Ascending aorta (tissue), 2 donors: Measurements from ENCODE around the gene SEC14L6. TPM values are rescaled to one million over a fixed set of nuclear protein-coding genes. Genes with fewer than 3 reads are reported as not detected.

Experiments used
- DNase-seq, 2 donors: peaks; one replicate each; pipeline ENCODE4 v3.0.0-alpha.2; 2019; ENCODE audit warnings: low spot score in 2 of 2
- H3K27ac ChIP-seq, 2 donors: fragments of 200-600 bp; sonication (generic); one replicate each; pipeline ENCODE4 v1.5.1; 2016 to 2017; ENCODE audit warnings: mild to moderate bottlenecking in 1 of 2
- H3K27me3 ChIP-seq: fragments of 200-600 bp; sonication (generic); one replicate; pipeline ENCODE4 v1.5.1; 2017
- H3K36me3 ChIP-seq, 2 donors: fragments of 200-600 bp; sonication (generic); one replicate each; pipeline ENCODE4 v1.5.1; 2016
- H3K4me1 ChIP-seq, 2 donors: fragments of 200-600 bp; sonication (generic); one replicate each; pipeline ENCODE4 v1.5.1; 2016 to 2017; ENCODE audit warnings: mild to moderate bottlenecking in 1 of 2
- H3K4me3 ChIP-seq, 2 donors: fragments of 200-600 bp; sonication (generic); one replicate each; pipeline ENCODE4 v1.5.1; 2016 to 2017; ENCODE audit warnings: mild to moderate bottlenecking in 1 of 2
- H3K9me3 ChIP-seq, 2 donors: fragments of 200-600 bp; sonication (generic); one replicate each; pipeline ENCODE4 v1.5.1; 2016
- intact Hi-C: fragments of 100-400 bp; cut with DNase I; formaldehyde crosslinking; loops from one replicate; pipeline ENCODE4 v1.15.1; 2023
- total RNA-seq: library from RNA; depleted of rRNA; stranded (reverse); fragments of >200 nt; gene quantifications from one replicate; pipeline ENCODE4 v1.1.0, GENCODE V29; 2016
- TF ChIP-seq, protein P1 (sequence below), 3 experiments: fragments of 200-600 bp in 2 of 3; fragments of 450-650 bp in 1 of 3; sonication (generic) in 2 of 3; IDR thresholded peaks; one replicate each; pipeline ENCODE4 v1.5.1; 2016 to 2019; ENCODE audit warnings: antibody characterized with exemption in 3 of 3, mild to moderate bottlenecking in 1 of 3, moderate library complexity in 1 of 3

Gene SEC14L6
- total RNA-seq, 1 donor from 2014 or later: not detected

GRCh38 chr22:30575859-30576258, 29.3 kb upstream of the SEC14L6 start:
- peaks cover 52% of the 10 kb centered on the region in 2 donors for H3K36me3 ChIP-seq
- no peaks in the 10 kb centered on the region for H3K27me3 ChIP-seq
- peak overlapping the region; percentile 50 to 74 for H3K27ac ChIP-seq
- intact Hi-C loops: no loop called here
- TF ChIP-seq, protein P1, sequence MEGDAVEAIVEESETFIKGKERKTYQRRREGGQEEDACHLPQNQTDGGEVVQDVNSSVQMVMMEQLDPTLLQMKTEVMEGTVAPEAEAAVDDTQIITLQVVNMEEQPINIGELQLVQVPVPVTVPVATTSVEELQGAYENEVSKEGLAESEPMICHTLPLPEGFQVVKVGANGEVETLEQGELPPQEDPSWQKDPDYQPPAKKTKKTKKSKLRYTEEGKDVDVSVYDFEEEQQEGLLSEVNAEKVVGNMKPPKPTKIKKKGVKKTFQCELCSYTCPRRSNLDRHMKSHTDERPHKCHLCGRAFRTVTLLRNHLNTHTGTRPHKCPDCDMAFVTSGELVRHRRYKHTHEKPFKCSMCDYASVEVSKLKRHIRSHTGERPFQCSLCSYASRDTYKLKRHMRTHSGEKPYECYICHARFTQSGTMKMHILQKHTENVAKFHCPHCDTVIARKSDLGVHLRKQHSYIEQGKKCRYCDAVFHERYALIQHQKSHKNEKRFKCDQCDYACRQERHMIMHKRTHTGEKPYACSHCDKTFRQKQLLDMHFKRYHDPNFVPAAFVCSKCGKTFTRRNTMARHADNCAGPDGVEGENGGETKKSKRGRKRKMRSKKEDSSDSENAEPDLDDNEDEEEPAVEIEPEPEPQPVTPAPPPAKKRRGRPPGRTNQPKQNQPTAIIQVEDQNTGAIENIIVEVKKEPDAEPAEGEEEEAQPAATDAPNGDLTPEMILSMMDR (IDR thresholded peaks at IDR 0.05): no peak
- H3K4me1 ChIP-seq: peaks cover 4 to 11% of the 10 kb centered on the region in 2 donors
- no peak overlapping the region for H3K4me3 ChIP-seq
- DNase-seq: no peak
- no peaks in the 10 kb centered on the region for H3K9me3 ChIP-seq

- H3K4me1 ChIP-seq: peaks cover 4 to 11% of the 10 kb centered on the region in 2 donors
- intact Hi-C loops: no loop called here
- no peaks in the 10 kb centered on the region for H3K9me3 ChIP-seq
- DNase-seq: peak; percentile 19 to 81
- TF ChIP-seq, protein P1 (IDR thresholded peaks at IDR 0.05): peak in 1 of 3 experiments; percentile 21
- H3K36me3 ChIP-seq: peaks cover 45% of the 10 kb centered on the region in 2 donors
- peak overlapping the region; percentile 50 to 74 for H3K27ac ChIP-seq
- H3K27me3 ChIP-seq: no peaks in the 10 kb centered on the region
- H3K4me3 ChIP-seq: peak overlapping the region; percentile 4 to 66
Observed at GRCh38 chr22:30574997-30575671, 28.6 kb upstream of the SEC14L6 start.

DNA sequence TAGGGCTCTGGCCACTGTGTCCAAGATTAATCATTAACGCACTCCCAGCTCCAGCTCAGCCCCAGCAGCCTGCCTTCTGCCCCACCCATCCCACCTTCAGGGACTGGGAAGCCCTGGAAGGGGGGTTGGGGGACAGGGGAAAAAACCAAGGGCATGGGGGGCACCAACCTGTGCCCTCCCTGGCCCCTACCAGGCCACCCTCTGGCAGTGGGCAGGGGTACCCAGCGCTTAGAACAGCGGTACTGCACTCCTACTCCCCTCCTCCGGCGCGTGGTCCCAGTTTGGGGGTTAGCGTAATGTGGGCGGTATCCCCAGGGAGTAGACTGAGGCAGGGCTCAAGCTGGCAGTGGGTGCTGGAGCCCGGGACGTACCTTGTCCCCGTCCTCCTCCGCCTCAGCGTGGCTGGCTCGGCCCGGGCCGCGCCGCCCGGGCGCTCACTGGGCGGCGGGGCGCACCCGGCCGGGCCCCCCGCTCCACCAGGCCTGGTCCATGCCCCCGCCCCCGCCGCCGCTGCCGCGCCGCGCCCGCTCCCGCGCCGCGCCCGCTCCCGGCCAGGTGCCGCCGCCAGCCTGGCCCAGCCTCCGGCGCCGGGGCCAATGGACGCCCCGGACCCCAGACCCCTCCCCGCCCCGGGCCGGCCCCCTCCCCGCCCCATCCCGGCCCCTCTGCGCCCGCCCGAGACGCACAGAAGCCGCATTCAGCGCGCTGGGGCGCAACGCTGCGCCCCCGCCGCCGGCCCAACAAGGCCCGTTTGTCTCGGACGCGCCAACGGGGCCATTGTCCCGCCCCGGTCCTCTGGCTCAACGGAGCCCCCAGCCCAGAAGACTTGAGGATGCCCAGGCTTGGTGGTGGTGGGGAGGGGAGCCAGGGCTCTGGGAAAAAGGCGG, 27.8 kb upstream of the SEC14L6 start, which contains the start of gene GAL3ST1:
TSS of gene GAL3ST1 (minus strand) at position 571 of the 887 bp plus-strand sequence. CDS start 17,273 bp downstream, outside the sequence.
- intact Hi-C loops: no loop called here
- Histone ChIP-seq H3K9me3 (no peaks in the 10 kb centered on the region), H3K27me3 (no peaks in the 10 kb centered on the region), H3K36me3 (peaks cover 37% of the 10 kb centered on the region in 2 donors), H3K4me1 (peaks cover 4 to 11% of the 10 kb centered on the region in 2 donors), H3K4me3 (peak within 1 kb of the TSS; percentile 4 to 66), H3K27ac (peak within 1 kb of the TSS; percentile 50 to 75)
- TF ChIP-seq, protein P1 (IDR thresholded peaks at IDR 0.05): no peak
- no peak for DNase-seq

- H3K4me3 ChIP-seq: no peak overlapping the region
- DNase-seq: no peak
- H3K36me3 ChIP-seq: peaks cover 30% of the 10 kb centered on the region in 2 donors
- H3K9me3 ChIP-seq: no peaks in the 10 kb centered on the region
- H3K27me3 ChIP-seq: no peaks in the 10 kb centered on the region
- peak overlapping the region in 1 of 2 donors; percentile 75 for H3K27ac ChIP-seq
- H3K4me1 ChIP-seq: peaks cover 4 to 11% of the 10 kb centered on the region in 2 donors
- intact Hi-C loops: no loop called here
- TF ChIP-seq, protein P1 (IDR thresholded peaks at IDR 0.05): no peak
Observed at GRCh38 chr22:30573594-30574094, 27.1 kb upstream of the SEC14L6 start.

DNA sequence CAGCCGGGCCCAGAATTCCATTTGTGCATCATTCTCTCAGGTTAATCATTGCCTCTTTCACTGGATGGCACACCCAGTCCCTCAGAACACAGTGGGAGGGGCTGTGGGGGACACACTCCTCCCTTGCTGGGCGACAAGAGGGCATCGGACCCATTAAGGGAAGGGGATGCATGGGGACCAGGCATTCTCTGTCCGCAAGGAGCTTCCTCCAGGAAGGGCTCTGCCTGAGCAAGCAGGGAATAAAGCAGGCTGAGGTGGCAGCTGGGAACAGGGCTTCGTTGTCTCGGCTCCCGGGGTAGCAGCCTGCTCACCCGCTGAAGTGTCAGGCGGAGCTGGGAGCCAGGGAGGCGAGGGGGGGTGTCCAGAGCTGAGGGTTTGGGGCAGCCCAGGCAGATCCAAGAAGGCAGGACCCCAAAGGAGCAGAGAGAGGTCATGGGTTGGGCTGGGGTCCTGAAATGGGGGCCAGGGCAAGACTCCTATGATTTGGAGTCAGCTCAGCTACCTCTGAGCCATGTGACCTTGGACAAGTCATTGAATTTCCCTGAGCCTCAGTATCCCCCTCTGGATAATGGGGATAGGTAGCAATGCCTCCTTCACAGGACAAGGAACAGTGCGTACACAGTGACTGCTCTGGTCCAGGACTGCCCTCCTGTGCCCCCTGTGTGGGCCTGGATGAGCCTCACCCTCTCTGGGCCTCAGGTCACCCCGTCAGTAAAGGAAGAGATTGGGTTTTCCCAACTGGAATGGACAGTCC, 26.5 kb upstream of the SEC14L6 start:
- no peak for DNase-seq
- Histone ChIP-seq H3K27me3 (no peaks in the 10 kb centered on the region), H3K9me3 (no peaks in the 10 kb centered on the region), H3K36me3 (peaks cover 24% of the 10 kb centered on the region in 2 donors), H3K4me3 (no peak overlapping the region), H3K27ac (peak overlapping the region in 1 of 2 donors; percentile 75), H3K4me1 (peaks cover 4 to 11% of the 10 kb centered on the region in 2 donors)
- TF ChIP-seq, protein P1 (IDR thresholded peaks at IDR 0.05): no peak
- intact Hi-C loops: no loop called here
